ENCODE measurements around the gene GPR83. TPM values are rescaled to one million over a fixed set of nuclear protein-coding genes. Genes with fewer than 3 reads are reported as not detected.

Gene GPR83
- total RNA-seq: under 1 TPM in 1 of 2 donors, not detected in 1; 0.05 TPM
- long read RNA-seq, donor 1: 0 reads
- long read RNA-seq, donor 2: 0 reads

- DNase-seq (ENCODE audit: low spot score): no peak
- intact Hi-C loops (cut with DNase I): no loop called here
Measured at GRCh38 chr11:94400839-94401772, at the start of gene GPR83. Gene GPR83, minus strand, starts transcription at chr11:94401419. Its CDS starts 172 bp downstream, at chr11:94401247.

- intact Hi-C loops (cut with DNase I): no loop called here
- DNase-seq (ENCODE audit: low spot score): no peak
Measured at GRCh38 chr11:94450048-94450447, 48.8 kb upstream of the GPR83 start.

GRCh38 chr11:94449437-94449836 lies 48.2 kb upstream of the GPR83 start:
- intact Hi-C loops (cut with DNase I): no loop called here
- no peak for DNase-seq (ENCODE audit: low spot score)

- intact Hi-C loops (cut with DNase I): no loop called here
- DNase-seq (ENCODE audit: low spot score): no peak
Measured at GRCh38 chr11:94449029-94449428, 47.8 kb upstream of the GPR83 start.

GRCh38 chr11:94447149-94447548 lies 45.9 kb upstream of the GPR83 start:
- intact Hi-C loops (cut with DNase I): no loop called here
- DNase-seq (ENCODE audit: low spot score): no peak

GRCh38 chr11:94445641-94446040 lies 44.4 kb upstream of the GPR83 start:
- intact Hi-C loops (cut with DNase I): no loop called here
- DNase-seq (ENCODE audit: low spot score): no peak

- intact Hi-C loops (cut with DNase I): no loop called here
Measured at GRCh38 chr11:94433049-94433448, 31.8 kb upstream of the GPR83 start.

GRCh38 chr11:94424662-94425061 lies 23.4 kb upstream of the GPR83 start:
- intact Hi-C loops (cut with DNase I): loop anchor here in 1 of 2 donors (10.0 kb wide), 1 partner anchor 540 kb away; no protein-coding TSS in a partner anchor
- DNase-seq (ENCODE audit: low spot score): no peak

More at GRCh38 chr11:94433049-94433448, 31.8 kb upstream of the GPR83 start:
- DNase-seq (ENCODE audit: low spot score): no peak

- intact Hi-C loops (cut with DNase I): loop anchor here in 1 of 2 donors (10.0 kb wide), 1 partner anchor 539 kb away; no protein-coding TSS in a partner anchor
- no peak for DNase-seq (ENCODE audit: low spot score)
Measured at GRCh38 chr11:94424011-94424410, 22.8 kb upstream of the GPR83 start.

GRCh38 chr11:94423507-94423906 lies 22.3 kb upstream of the GPR83 start:
- intact Hi-C loops (cut with DNase I): loop anchor here in 1 of 2 donors (10.0 kb wide), 1 partner anchor 539 kb away; no protein-coding TSS in a partner anchor
- DNase-seq (ENCODE audit: low spot score): no peak

GRCh38 chr11:94418123-94418765 lies 17.0 kb upstream of the GPR83 start:
- intact Hi-C loops (cut with DNase I): no loop called here
- DNase-seq (ENCODE audit: low spot score): no peak

GRCh38 chr11:94417386-94417987 lies 16.3 kb upstream of the GPR83 start:
- DNase-seq (ENCODE audit: low spot score): no peak
- intact Hi-C loops (cut with DNase I): no loop called here

GRCh38 chr11:94405062-94405833 lies 4.0 kb upstream of the GPR83 start:
- DNase-seq (ENCODE audit: low spot score): no peak
- intact Hi-C loops (cut with DNase I): no loop called here

- intact Hi-C loops (cut with DNase I): no loop called here
- no peak for DNase-seq (ENCODE audit: low spot score)
Measured at GRCh38 chr11:94402355-94402754, 1.1 kb upstream of the GPR83 start.

- intact Hi-C loops (cut with DNase I): no loop called here
- no peak for DNase-seq (ENCODE audit: low spot score)
Measured at GRCh38 chr11:94401773-94402265, 600 bp upstream of the GPR83 start.

GRCh38 chr11:94400457-94400838 lies 771 bp downstream of the GPR83 start:
- no peak for DNase-seq (ENCODE audit: low spot score)
- intact Hi-C loops (cut with DNase I): no loop called here

GRCh38 chr11:94400050-94400449 lies 1.2 kb downstream of the GPR83 start:
- DNase-seq (ENCODE audit: low spot score): no peak
- intact Hi-C loops (cut with DNase I): no loop called here

GRCh38 chr11:94398101-94398500 lies 3.1 kb downstream of the GPR83 start:
- DNase-seq (ENCODE audit: low spot score): no peak
- intact Hi-C loops (cut with DNase I): no loop called here

- intact Hi-C loops (cut with DNase I): no loop called here
Measured at GRCh38 chr11:94396282-94396681, 4.9 kb downstream of the GPR83 start.

More at GRCh38 chr11:94396282-94396681, 4.9 kb downstream of the GPR83 start:
- no peak for DNase-seq (ENCODE audit: low spot score)

All from posterior vena cava (tissue), 2 donors.